ENCODE measurements around the gene C1QTNF12.

GRCh38 chr1:1274299-1274930 is 27.9 kb upstream of the C1QTNF12 start:
- TF ChIP-seq CTCF (IDR thresholded peaks at IDR 0.05) (no peak), POLR2A (IDR thresholded peaks at IDR 0.05) (no peak)
